Kidney glomerular epithelial cell (primary cell): ENCODE results near the gene SLC7A14.
"Not testable (repeated sequence)": the region's sequence is repeated elsewhere in the genome, so short reads cannot be mapped to it uniquely, and the experiment has no call there.

Experiments
- DNase-seq: peaks from one replicate; lab custom pipeline; 2025; lab: John Stamatoyannopoulos, UW

The SLC7A14 gene

GRCh38 chr3:170593634-170594033 lies 7.8 kb upstream of the SLC7A14 start:
- no peak for DNase-seq

DNA sequence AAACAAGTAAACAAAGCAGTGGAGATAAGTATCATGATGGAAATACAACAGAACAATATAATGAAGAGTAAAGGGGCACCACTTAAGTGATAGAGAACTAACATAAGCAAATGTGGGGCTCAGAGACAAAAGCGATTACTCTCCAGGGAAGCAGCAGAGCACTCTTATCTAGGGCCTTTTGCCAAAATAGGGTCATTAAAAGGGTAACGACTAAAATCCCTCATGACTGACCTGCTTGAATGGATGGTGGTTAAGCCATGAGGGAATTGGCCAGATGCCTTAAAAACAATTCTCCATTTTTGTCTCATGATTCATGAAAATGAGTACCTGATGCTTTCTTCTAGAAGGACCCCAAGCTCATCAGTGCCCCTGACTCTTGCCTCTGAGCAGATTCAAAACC lies 3.2 kb upstream of the SLC7A14 start:
- DNase-seq, result no peak

DNA sequence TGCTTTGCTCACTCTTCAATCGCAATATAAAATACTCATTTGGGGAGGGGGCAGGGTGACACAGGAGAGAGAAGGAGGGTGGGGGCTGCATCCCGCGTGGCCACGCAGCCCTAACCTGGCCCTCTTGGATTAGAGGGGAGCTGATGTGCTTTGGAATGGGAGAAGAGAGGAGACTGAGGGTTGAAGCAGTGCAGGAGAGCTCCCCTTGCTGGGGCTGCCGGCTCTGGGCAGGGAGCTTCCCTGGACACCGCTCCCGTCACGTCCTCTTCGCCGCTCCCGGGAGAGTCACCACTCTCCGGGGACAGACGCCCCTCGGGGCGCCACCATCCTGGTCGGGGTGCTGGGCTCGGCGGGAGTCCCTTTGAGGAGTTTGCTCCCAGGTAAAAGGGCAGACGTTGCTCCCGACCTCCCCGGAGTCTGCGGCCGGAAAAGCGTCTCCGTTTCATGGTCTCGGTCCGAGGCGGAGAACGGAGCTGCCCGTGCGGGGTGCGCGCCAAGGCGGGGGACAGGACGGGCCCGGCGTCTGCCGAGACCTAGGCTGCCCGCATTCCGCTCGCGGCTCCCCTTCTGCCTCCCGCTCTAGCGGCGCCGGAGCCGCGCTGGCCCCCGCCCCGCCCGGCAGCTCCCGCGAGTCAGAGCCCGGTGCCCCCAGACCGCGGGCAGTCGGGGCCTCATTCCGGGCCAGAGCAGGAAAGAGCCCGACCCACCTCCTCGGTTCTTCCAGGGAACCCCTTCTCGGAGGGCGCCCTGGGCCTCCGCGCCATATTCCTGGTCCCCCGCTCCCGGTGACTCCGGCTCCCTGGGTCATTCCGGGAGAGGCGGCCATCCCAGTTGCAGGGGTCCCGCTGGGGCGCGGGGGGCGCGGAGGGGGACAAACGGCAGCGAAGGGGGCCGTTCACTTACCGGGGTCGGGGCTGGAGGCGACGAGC lies 603 bp downstream of the SLC7A14 start:
- no peak for DNase-seq

- peak; percentile 59 for DNase-seq
Measured at GRCh38 chr3:170584585-170585007, 1.3 kb downstream of the SLC7A14 start.

DNA sequence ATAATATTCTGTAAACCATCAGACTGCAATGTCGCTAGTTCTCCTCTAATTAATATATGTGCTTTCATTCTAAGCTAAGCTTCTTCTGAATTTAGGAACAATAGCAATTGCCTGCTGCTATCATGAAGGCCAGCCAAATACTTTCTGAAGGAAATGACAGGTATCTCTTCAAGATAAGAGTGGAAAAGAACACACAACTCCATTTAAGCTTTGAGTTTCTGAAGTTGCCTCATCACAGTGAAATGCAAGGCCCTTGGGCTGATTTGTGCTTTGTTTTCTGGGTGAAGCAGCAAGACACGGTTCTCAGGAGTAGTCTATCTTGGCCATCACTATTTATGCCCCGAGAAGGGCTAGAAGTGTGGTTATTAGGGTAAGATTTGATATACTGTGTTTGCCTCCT lies 6.2 kb downstream of the SLC7A14 start:
- no peak for DNase-seq

GRCh38 chr3:170572665-170573253 lies 13.1 kb downstream of the SLC7A14 start:
- DNase-seq, result no peak

- not testable (repeated sequence) for DNase-seq
Measured at GRCh38 chr3:170567598-170567997, 18.3 kb downstream of the SLC7A14 start.

DNA sequence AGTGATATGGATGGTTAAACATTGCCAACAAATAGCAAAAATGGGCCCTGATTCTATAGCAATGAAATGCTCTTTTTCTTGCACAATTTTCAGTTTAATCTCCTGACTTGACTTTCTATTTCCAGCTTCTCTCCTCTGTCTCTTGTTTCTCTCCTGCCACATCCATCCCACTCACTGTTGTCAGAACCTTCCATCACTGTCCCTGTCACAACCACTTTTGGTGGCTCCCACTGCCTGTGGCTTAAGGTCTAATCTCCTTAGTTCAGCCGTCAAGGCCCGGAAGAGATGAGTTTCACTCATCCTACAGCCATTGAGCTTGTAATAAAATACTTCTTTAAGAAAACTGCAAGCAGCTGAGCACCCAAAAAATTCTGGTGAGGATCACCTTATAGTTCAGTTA lies 19.5 kb downstream of the SLC7A14 start:
- no peak for DNase-seq

DNA sequence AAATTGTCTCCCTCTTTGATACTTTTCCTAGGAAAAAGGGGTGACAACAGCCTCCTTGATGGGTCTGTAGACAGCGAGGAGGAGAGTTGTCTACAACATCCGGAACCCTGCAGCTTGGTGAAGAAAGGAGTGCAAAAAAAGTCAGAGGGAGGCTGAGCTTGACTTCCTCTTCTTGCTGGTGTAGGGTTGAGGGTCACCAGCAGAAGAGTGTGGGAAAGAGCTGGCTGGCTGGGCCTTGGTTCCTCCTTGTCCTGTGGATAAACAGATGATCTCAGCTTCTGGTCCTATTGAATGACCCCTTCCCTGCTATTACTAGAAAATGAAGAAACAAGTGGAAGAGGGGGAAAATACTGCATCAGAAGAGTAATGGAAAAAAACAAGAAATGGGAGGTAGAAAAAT lies 20.4 kb downstream of the SLC7A14 start:
- DNase-seq, result no peak

GRCh38 chr3:170564664-170565063 lies 21.2 kb downstream of the SLC7A14 start:
- no peak for DNase-seq

DNA sequence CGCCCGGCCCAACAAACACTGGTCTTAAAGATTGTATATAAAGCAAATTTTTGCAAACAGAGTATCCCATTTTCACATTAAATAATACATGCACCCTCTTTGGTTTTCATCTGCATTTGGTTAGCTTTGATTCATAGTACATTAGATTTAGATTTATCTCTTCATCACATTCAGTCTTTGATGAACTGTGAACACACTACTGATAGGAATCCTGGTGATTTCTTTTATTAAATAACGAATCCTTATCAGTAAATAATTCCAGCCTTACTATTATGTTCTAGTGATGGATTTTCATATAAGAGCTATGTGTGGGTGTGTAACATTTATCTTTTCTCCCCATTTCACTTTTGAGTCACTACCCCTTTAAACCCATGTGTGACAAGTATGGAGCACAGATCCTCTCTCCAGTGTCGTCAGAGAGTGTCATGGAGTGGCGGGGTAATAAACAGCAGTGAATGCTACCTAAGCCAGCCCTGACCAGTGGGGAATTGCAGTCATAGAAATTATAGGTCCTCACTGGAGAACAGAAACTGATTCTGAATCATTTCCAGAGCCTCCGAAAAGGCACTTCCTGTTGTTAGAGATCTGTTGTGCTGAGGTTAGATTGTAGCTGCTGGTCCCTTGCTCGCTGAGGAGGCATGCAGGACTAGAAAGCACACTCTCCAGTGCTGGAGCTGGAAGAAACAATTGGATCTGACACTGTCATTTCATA lies 22.0 kb downstream of the SLC7A14 start:
- DNase-seq, result no peak

- DNase-seq, result no peak
Measured at GRCh38 chr3:170562080-170562479, 23.8 kb downstream of the SLC7A14 start.

DNA sequence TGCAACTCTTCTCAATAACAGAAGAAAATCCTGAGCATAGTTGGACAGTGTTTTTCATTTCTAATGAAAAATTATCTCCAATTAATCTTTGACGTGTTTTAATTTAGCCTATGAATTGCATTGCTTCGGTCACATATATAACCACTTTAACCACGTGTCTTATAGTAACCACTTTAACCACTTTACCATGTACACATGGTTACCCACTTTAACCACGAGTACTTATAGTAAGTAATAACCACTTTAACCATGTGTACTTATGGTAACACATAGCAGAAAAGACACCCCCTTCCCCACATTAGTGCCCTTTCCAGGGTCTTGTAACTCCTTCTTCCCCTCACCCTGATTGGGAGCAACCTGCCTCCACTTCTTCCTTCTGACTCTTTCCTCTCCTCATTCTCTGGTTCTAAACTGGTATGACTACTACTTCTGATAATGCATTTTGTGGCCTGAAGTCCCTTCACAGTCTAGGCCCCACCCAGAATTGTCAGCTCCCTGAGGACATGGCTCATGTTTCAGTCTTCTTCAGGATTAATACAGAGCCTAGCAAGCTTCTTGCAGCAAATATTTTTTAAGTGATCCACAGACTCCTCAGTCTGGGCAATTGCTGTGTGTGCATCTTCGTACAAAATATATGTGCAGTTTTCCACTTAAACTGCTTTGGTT lies 25.0 kb downstream of the SLC7A14 start:
- no peak for DNase-seq

GRCh38 chr3:170560296-170560695 lies 25.6 kb downstream of the SLC7A14 start:
- DNase-seq, result no peak

GRCh38 chr3:170558427-170558826 lies 27.4 kb downstream of the SLC7A14 start:
- no peak for DNase-seq

DNA sequence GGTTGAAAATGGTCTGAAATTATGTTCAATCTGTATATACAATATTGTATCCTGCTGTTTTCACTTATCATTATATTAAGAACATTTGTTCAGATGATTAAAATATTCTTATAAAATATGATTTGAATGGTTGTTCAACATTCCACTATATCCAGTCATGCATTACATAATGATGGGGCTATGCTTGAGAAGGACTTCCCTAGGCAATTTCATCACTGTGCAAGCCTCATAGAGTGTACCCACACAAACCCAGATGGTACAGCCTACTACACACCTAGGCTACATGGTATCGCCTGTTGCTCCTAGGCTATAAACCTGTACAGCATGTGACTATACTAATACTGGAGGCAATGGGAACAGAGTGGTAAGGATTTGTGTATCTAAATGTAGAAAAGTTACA lies 30.5 kb downstream of the SLC7A14 start:
- DNase-seq, result no peak

GRCh38 chr3:170553788-170554757 lies 31.8 kb downstream of the SLC7A14 start:
- no peak for DNase-seq

GRCh38 chr3:170551252-170551651 lies 34.6 kb downstream of the SLC7A14 start:
- no peak for DNase-seq

DNA sequence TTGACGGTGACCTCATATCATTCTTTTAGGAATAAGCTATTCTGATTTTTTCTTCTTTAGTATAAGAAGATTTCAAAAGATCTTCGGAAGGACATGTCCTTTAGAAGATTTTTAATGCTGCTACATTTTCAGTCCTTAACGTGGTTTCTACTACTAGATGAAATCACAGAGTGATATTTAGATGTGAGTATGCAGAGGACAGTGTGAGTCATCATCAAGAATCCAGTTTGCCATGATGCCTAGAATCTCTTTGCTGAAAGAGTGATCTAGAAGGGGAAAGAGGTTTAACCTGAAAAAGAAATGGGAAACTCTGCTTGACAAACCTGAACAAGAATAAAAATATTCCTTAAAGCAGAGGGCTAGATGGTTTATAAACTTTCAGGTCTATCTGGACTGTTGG lies 43.2 kb downstream of the SLC7A14 start:
- DNase-seq, result no peak

DNA sequence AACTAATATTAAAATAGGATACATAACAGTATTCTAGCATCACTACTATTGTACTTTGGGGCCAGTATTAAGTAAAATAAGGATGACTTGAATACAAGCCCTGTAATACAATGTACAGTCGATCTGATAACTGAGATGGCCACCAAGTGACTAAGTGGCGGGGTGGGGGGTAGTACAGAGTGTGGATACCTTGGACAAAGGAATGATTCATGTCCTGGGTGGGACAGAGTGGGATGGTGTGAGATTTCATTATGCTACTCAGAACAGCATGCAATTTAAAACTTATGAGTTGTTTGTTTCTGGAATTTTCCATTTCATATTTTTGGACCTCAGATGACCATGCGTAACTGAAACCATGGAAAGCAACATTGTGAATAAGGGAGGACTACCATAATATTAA lies 46.0 kb downstream of the SLC7A14 start:
- no peak for DNase-seq

- no peak for DNase-seq
Measured at GRCh38 chr3:170536712-170537111, 49.2 kb downstream of the SLC7A14 start.
